Psoas muscle (tissue), 8 donors: ENCODE results near the gene PDE6C. TPM values are rescaled to one million over a fixed set of nuclear protein-coding genes. Genes with fewer than 3 reads are reported as not detected.

Source experiments
- ATAC-seq, 4 donors: fragments of 200-7000 bp; cut with Tn5 transposase; one replicate each; pipeline ENCODE4 v1.9.1; 2020; ENCODE audit warnings: moderate library complexity in 3 of 4, mild to moderate bottlenecking in 2 of 4
- DNase-seq, 2 donors: peaks; one replicate each; pipeline ENCODE4 v3.0.0-alpha.2; 2020
- H3K27ac ChIP-seq: fragments of 200-600 bp; one replicate; pipeline ENCODE4 v1.8.0; 2022
- H3K27me3 ChIP-seq, 3 donors: fragments of 200-600 bp in 1 of 3; one replicate each; pipeline versions ENCODE4 v1.6.1 to v1.8.0; 2013 to 2022; ENCODE audit warnings: low read length in 2 of 3, mild to moderate bottlenecking in 2 of 3, moderate library complexity in 1 of 3; ENCODE audit not compliant: insufficient read depth in 3 of 3
- H3K36me3 ChIP-seq, 2 donors: fragments of 200-600 bp in 1 of 2; one replicate each; pipeline versions ENCODE4 v1.6.1 to v1.8.0; 2013 to 2022; ENCODE audit warnings: low read depth in 1 of 2, mild to moderate bottlenecking in 1 of 2, moderate library complexity in 1 of 2; ENCODE audit not compliant: insufficient read depth in 1 of 2
- H3K4me1 ChIP-seq: fragments of 200-600 bp; one replicate; pipeline ENCODE4 v1.8.0; 2022
- H3K4me3 ChIP-seq: fragments of 200-600 bp; one replicate; pipeline ENCODE4 v1.8.0; 2022; ENCODE audit warnings: mild to moderate bottlenecking
- H3K9me3 ChIP-seq: fragments of 200-600 bp; one replicate; pipeline ENCODE4 v1.8.0; 2022
- WGBS, 3 donors: extraction: QIAGEN DNeasy Blood & Tissue Kit; methylation state at CpG; one replicate each; pipeline versions ENCODE4 v1.1.6 to v1.1.7; 2013; 5-methylcytosine and 5-hydroxymethylcytosine counted together
- intact Hi-C, 2 donors: fragments of 100-400 bp; cut with DNase I; formaldehyde crosslinking; loops; one replicate each; pipeline versions ENCODE4 v1.11.0 to v1.14.2; 2022
- polyA plus RNA-seq, 3 donors: library from polyadenylated mRNA; stranded (reverse); fragments of 200-250 nt; gene quantifications; one replicate each; pipeline ENCODE4 v1.2.3, GENCODE V29; 2013
- total RNA-seq, 4 donors: library from RNA; stranded (reverse); fragmentation: NEBNext Ultra II Directional in 2 of 4; extraction: Animal tissue kit (Norgen Biotek cat#: 25700) in 2 of 4; gene quantifications; one replicate each; pipeline versions ENCODE4 v1.2.1 to v1.2.4, GENCODE V29; 2021 to 2023
- TF ChIP-seq, protein P1 (sequence below): fragments of 200-600 bp; IDR thresholded peaks from one replicate; pipeline ENCODE4 v1.8.0; 2022; ENCODE audit warnings: antibody characterized with exemption
- donor health status: healthy with polysubstance abuse.
- donor health status: DM: no; HTN: no; CAD: no; lungs with moderate emphysema.
- donor health status: Bipolar disorder and iron deficiency.
- donor health status: healthy.
- donor health status: DM: yes; HTN: yes; CAD: no.
- donor health status: DM: no; HTN: no; CAD: no.
- donor health status: DM: no; HTN: no; CAD: no.
- donor health status: DM: yes; HTN: yes; CAD: no.

Gene PDE6C
- total and polyA plus RNA-seq, 7 donors = not detected

DNA sequence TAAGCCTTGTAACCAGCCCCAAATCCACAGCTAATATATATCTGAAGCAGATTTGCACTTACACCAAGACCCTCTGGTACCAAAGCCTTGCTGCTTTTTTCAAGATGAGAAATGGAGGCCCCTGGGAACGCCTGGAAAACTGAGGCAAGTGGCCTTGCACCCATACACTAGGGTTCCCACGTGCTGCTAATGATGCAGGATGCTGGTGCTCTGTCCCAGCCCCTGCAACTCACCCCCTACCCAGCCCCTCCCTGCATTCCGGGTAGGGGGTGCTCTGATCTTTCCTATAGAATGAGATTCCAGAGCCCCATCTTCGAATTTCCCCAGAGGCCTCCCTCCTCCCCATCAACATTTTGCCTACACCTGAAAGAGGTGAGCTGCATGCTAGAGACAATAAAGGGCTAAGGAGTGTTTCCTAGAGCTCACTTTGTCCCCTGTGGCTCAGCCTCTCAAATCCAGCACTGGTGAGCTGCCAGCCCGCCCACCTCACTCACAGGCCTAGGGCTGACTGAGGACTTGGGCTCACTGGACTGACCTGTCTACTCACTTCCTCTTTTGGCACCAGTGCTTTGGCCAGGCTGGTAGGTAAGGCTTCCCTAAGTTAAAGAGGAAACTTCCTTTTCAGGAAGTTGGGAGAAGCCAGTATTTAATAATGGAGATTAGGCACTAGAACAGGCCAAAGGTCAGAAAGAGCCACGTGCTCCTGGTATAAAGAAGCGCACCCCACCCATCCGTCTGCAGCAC lies 21.1 kb upstream of the PDE6C start:
- Histone ChIP-seq H3K4me3 (no peak overlapping the region), H3K36me3 (no peaks in the 10 kb centered on the region), H3K4me1 (no peaks in the 10 kb centered on the region), H3K9me3 (no peaks in the 10 kb centered on the region), H3K27me3 (no peaks in the 10 kb centered on the region), H3K27ac (no peak overlapping the region)
- DNase-seq = no peak
- TF ChIP-seq, protein P1, sequence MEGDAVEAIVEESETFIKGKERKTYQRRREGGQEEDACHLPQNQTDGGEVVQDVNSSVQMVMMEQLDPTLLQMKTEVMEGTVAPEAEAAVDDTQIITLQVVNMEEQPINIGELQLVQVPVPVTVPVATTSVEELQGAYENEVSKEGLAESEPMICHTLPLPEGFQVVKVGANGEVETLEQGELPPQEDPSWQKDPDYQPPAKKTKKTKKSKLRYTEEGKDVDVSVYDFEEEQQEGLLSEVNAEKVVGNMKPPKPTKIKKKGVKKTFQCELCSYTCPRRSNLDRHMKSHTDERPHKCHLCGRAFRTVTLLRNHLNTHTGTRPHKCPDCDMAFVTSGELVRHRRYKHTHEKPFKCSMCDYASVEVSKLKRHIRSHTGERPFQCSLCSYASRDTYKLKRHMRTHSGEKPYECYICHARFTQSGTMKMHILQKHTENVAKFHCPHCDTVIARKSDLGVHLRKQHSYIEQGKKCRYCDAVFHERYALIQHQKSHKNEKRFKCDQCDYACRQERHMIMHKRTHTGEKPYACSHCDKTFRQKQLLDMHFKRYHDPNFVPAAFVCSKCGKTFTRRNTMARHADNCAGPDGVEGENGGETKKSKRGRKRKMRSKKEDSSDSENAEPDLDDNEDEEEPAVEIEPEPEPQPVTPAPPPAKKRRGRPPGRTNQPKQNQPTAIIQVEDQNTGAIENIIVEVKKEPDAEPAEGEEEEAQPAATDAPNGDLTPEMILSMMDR = no peak
- ATAC-seq = no peak
- intact Hi-C loops = no loop called here
- WGBS, 3 donors = 73 to 77% (median 73%) methylated on average over 8 of the region's 8 CpGs

DNA sequence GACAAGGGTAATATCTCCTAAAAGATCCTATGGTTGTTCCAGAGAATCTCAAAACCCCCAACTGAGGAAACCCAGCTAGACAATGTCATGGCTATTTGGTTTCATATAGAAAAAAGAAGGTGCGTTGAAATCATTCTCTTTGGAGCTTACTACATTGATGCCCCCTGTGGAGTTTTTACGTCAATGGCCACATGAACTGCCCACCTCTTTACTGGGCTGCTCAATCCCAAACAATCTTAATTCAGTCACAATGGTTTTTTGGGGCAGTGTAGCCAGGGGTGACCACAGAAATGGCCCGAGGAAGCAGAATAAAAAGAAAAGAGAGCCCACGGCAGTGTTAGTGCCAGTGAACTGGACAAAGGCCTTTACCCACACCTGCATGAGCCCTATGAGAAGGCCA lies 19.1 kb upstream of the PDE6C start:
- DNase-seq (no peak), ATAC-seq (no peak)
- Histone ChIP-seq H3K4me3 (no peak overlapping the region), H3K27ac (no peak overlapping the region), H3K9me3 (no peaks in the 10 kb centered on the region), H3K36me3 (no peaks in the 10 kb centered on the region), H3K27me3 (no peaks in the 10 kb centered on the region), H3K4me1 (no peaks in the 10 kb centered on the region)
- TF ChIP-seq, protein P1 = no peak
- 81 to 88% (median 82%) methylated on average over 4 of the region's 4 CpGs for WGBS, 3 donors
- intact Hi-C loops = no loop called here

DNA sequence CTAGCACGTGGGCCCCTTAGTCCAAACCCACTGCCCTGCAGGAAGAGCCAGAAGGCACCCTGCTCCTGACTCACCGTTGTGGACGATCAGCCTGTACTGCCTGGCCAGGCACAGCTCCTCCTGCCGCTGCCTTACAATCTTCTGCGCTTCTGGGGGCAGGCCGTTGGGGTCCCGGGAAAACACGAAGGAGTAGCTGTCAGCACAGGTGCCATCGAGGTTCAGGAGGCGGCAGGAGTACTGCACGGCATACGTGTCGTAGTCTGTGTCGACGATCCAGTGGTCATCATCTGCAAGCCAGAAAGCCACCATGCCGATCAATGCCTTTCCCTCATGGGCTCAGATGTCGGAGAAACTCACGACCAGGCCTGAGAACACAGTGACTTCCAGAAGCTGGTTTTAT lies 18.6 kb upstream of the PDE6C start:
- no peak overlapping the region for H3K27ac ChIP-seq
- no peaks in the 10 kb centered on the region for H3K27me3 ChIP-seq
- TF ChIP-seq, protein P1 = no peak
- no peak overlapping the region for H3K4me3 ChIP-seq
- no peaks in the 10 kb centered on the region for H3K9me3 ChIP-seq
- 87 to 91% (median 89%) methylated on average over 18 of the region's 18 CpGs for WGBS, 3 donors
- DNase-seq = no peak
- ATAC-seq = no peak
- H3K4me1 ChIP-seq = no peaks in the 10 kb centered on the region
- intact Hi-C loops = no loop called here
- H3K36me3 ChIP-seq = no peaks in the 10 kb centered on the region

DNA sequence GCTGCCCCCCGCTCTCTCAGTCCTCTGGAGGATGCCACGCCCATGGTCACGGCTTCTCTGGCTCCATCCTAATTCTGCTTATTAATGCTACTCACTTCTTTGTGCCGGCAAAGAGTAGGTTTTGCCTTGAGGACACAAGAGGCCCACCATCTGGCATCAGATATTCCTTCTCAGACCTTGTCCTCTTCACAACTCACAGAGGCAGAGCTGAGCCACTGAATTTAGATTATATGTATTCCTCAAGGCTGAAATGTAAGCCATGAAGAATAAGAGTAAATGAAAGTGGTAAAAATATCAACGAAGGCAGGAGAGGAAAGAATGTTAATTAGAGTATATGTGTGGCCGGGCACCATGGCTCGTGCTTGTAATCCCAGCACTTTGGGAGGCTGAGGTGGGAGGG lies 17.8 kb upstream of the PDE6C start:
- no peaks in the 10 kb centered on the region for H3K4me1 ChIP-seq
- ATAC-seq = no peak
- H3K27me3 ChIP-seq = peaks cover 0 to 7% (median 0%) of the 10 kb centered on the region in 3 donors
- TF ChIP-seq, protein P1 = no peak
- no peaks in the 10 kb centered on the region for H3K36me3 ChIP-seq
- no peak for DNase-seq
- H3K4me3 ChIP-seq = no peak overlapping the region
- no peak overlapping the region for H3K27ac ChIP-seq
- WGBS, 3 donors = 69 to 83% (median 82%) methylated on average over 7 of the region's 7 CpGs
- H3K9me3 ChIP-seq = no peaks in the 10 kb centered on the region
- intact Hi-C loops = no loop called here
